Glomerular endothelial cell (primary cell): ENCODE data around the gene IL11. TPM values are rescaled to one million over a fixed set of nuclear protein-coding genes. Genes with fewer than 3 reads are reported as not detected.

Experiments used
- DNase-seq: peaks from one replicate; pipeline ENCODE4 v3.0.0-alpha.2; 2011; ENCODE audit warnings: low read depth, low spot score; ENCODE audit errors: extremely low read depth
- total RNA-seq: library from RNA; depleted of rRNA; stranded (reverse); fragments of >200 nt; gene quantifications from 2 replicates; pipeline ENCODE4 v1.2.3, GENCODE V29; 2015

IL11 gene
- total RNA-seq, 1 donor from 2014 or later = 3.1 TPM

DNA sequence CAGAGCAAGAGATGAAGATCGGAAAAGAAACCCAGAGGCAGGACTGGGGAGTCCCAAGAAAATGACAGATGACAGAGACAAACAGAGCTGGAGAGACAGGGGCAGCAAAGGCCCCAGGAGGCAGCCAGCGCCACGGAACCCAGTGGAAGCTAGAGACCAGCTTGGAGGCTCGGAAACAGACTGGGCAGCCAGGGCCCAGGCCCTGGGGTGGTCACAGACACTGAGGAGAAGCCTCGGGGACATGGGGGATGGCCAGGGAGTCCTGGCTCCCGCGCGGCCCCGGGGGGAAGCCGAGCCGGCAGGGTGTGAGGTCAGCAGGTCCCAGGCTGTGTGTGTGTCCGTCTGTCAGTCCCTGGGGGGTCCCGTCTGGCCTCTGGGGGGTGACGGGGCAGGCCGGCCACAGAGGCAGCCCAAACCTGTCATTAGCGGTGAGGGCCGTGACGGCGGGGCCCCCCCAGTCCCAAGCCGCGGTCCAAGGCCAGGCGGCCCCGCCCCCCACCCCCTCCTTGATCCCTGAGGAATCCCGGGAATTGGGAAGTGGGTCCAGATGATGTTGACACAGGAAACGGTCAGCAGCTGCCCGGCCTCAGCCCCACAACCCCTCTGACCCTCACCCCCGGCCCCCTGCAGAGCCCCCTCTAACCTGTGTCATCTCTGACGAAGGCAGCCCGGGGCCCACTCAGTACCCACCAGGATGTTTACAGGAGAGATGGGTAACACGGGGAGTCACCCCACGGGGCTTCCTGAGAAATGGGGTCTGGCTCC, 3.9 kb upstream of the IL11 start:
- DNase-seq = no peak

DNA sequence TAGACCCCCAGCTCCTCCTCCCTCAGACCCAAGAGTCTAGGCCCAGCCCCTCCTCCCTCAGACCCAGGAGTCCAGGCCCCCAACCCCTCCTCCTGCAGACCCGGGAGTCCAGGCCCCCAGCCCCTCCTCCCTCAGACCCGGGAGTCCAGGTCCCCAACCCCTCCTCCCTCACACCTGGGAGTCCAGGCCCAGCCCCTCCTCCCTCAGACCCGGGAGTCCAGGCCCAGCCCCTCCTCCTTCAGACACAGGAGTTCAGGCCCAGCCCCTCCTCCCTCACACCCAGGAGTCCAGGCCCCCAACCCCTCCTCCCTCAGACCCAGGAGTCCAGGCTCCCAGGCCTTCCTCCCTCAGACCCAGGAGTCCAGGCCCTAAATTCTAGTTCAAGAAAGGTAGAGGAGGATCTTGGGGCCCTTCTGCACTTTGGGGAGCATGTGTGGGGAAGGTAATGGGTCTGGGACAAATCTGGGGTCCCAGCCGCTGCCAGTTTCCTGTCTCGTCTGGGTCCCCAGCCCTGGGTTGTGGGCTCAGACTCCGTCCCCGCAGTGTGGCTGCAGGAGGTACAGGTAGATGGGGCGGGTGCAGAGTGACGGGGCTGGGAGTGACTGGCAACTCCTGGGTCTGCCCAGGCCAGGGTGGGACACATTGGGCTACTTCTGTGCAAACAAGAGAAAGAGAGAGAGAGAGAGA, 3.2 kb upstream of the IL11 start:
- DNase-seq = no peak

DNA sequence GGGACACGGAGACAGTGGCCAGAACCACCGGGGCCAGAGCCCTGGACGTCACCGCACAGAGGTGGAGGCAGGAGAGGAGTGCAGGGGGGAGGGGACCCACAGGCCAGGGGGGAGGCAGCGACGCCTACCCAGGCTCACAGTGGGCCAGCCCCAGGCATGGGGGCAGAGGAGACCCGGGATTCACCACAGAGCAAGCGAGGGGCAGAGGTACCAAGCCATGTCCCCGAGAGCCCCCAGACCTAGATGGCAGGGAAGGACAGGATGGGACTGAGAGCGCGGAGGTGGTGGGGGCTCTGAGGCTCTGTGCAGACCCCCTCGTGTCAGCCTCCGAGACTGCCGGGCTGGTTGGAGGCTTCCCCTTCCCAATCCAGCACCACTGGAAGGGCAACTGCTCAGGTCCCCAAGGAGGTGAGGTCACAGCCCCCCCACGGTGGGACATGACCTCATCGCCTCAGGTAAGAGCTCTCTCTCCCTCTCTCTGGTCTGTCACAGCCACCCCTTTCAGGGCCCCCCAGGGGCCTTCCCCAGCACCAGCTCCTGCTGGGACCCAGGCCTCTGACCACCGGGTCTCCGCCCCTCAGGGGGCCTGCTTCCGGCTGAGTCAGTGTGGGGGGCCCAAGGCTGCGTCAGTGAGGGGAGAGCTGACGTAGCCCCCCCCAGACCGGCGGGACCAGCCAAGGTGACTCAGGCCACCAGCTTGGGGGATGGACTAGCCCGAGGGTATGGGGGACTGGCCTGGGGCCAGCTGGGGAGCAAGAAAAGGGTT, 2.2 kb upstream of the IL11 start:
- no peak for DNase-seq

DNA sequence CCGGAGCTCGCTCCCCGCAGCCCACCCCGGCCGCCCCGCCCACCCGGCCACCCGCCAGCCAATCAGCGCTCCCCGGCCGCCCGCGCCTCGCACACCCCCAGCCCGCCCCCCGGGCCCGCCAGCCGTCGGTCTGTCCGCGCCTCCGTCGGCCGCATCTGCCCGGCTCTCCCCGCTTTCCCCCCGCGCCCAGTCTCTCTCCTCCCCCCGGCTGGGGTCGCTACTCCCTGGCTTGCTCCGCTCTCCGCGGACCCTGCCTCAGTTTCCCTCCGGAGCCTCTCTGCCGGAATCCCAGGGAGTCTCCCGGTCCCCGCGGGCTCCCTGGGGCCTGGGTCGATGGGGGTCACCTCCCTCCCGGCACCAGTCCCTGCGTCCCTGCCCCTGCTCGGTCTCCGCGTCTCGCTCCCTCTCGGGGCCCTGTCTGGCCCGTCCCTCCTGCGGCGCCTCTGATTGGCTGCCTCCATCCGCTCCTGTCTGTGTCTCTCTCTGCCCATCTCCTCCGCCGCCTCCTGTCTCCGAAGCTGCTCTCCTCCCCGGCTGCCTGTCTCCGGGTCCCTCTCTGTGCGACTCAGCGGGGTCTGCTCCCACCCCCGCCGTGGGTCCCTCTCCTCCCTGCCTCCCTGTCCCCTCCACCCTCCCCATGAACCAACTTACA, 484 bp downstream of the IL11 start:
- DNase-seq = no peak

DNA sequence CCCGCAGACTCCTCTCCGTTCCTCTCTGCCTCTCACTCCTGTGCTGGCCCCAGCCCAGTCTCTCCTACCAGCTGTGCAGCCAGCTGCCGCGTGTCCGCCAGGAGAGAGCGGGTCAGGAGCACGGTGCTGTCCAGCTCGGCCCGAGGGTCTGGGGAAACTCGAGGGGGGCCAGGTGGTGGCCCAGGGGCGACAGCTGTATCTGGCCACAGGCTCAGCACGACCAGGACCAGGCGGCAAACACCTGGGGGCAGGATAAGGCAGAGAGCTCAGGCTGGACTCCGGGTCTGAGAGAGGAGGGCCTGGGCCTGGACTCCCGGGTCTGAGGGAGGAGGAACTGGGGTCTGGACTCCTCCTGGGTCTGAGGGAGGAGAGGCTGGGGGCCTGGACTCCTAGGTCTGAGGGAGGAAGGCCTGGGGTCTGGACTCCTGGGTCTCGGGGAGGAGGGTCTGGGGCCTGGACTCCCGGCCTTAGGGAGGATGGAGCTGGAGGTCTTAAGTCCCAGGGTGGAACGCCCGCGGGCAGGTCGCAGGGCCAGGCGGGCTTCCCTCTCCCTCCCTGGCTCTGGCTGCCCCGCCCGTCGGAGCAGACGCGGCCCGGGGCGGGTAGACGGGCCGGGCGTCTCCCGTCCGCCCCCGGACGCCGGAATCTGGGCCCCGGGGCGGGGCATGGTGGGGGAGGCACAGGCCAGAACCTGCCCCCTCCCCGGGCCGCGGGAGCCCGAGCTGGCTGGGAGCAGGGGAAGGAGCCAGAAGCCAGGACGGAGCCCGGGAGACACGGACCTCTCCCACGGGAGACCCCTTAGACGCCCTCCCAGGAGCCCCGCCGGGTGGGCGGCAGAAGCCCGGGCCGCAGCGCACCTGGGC, 1.3 kb downstream of the IL11 start:
- no peak for DNase-seq

DNA sequence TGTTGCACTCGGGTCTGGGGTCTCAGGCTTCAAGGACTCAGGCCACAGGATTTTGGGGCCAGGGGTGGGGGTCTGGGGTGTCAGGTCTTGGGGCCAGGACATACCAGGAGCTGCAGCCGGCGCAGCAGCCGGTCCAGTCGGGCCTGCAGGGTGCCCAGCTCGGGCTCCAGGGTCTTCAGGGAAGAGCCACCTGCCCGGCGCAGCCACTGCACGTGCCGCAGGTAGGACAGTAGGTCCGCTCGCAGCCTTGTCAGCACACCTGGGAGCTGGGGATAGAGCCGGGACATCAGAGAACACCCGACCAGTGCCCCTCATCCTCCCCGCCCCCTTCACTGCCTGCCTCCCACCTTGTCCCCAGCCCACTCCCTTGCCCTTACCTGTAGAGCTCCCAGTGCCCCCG, 2.2 kb downstream of the IL11 start:
- DNase-seq = no peak

DNA sequence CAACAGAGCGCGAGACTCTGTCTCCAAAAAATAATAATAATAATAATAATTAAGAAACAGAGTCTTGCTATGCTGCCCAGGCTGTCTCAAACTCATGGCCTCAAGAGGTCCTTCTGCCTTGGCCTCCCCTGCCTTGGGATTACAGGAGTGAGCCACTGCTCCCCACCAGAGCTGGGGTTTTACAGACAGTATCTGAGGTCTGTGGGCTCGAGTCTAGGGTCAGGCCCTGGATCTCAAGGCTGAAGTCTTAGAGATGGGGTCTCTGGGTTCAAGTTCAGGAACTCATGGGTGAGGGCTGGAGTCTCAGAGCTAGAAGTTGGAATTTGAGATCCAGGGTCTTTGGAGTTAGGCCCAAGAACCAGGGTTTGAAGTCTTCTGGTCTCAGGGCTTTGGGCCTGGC, 3.5 kb downstream of the IL11 start:
- no peak for DNase-seq

DNA sequence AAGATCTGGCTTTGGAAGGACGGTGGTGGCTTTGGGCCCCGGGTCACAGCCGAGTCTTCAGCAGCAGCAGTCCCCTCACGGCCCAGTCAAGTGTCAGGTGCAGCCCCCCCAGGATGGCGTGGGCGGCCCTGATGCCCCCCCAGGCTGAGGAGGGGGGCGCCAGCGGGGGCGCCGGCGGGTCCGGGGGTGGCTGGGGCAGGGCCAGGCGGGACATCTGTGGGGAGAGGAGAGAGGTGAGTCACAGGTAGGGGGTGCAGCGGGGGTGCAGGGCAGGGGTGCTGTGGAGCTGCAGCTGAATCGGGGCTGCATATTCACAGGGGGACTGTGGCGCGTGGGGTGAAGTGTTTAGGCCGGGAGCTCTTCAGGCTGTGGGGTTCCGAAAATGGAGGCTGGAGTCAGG, 4.3 kb downstream of the IL11 start:
- no peak for DNase-seq

DNA sequence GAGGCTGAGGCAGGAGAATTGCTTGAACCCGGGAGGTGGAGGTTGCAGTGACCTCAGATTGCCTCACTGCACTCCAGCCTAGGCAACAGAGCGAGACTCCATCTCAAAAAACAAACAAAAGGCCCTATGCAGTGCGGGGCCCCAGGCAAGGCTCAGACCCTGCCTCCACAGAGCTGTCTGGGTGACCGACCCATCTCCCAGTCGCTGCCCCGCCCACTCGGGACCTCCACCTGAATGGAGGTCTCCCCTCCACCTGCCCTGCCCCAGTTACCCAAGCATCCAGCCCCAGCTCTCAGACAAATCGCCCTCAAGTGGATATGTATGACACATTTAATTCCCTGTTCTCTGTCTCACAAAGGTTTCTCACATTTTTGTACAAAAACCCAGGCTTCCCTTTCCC, 5.0 kb downstream of the IL11 start:
- DNase-seq = no peak

DNA sequence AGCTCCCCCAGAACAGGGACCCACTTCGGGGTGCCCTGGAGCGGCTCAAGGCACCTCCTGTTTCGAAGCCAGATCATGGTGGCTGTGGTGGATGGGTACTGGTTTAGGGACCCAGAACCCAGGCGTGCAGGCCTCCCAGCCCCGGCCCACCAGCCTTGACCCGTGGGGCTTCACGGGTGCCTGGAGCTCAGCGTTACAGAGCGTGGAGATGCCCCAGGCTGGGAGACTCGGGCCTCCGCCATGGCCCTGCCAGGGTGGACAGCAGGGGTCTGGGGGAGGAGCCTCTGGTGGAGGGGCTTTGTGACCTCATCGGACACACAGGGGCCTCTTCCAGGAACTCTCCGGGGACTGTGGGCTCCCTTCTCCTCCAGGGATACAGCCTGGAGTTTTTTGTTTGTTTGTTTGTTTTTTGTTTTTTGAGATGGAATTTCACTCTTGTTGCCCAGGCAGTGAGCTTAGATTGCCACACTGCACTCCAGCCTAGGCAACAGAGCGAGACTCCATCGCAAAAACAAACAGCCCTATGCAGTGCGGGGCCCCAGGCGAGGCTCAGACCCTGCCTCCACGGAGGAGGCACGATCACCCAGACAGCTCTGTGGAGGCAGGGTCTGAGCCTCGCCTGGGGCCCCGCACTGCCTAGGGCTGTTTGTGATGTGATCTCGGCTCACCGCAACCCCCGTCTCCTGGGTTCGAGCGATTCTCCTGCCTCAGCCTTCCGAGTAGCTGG, 7.1 kb downstream of the IL11 start, which contains the start of gene GARIN5B:
Gene GARIN5B (minus strand): TSS at position 271 of the 727 bp plus-strand sequence. CDS start 194 bp downstream, at position 77.
- DNase-seq = no peak

DNA sequence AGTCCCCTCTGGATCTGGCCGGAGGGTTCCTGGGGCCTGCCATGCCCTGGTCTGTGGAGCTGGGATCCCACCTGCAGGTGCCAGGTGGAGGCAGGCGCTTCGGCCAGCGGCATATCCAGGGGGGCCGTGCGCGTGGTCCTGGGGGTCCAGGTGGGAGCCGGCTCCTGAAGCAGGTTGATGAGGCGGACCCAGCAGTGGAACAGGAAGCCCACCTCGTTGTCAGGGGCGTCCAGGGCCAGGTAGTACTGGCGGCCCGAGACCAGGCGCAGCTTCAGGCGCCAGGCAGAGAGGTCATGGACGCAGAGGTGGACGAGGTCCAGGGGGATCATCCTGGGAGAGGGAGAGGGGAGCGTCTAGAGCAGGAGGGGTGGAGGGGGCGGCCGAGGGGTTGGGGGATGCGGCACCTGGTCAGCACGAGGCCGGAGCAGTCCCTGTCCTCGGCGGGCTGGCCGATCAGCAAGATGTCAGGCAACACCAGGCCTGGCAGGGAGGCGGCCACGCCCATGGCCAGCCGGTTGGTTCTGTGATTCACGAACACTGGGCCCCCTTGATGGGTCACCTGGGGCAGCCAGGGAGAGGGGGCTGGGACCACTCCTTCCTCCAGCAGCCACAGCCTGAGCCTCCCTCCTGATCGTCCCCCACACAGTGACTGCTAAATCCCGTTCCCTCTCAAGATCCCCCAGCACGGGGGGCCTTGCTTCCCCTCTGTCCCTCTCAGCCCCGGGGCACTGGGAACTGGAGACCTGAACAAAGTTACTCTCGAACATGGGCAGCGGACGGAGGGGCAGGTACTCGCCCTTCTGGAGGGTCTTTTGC, 7.9 kb downstream of the IL11 start:
- DNase-seq = no peak

DNA sequence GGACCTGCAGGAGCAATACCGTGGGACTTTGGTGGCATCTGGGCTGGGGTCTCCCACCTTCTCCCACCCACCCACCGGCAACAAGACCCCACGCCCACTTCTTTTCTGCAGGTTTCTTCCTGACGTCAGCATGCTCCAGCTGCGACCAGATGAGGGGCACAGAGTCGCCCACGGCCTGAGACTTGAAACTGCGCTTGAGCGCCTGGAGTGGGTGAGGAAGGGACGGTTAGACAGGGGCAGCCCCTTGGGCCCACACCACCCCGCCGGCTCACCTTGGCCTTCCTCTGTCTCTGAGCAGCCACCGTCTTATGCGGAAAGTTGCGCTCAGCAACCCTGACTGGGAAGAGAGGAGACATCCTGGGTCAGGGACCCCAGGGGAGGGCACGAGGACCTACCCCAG, 9.4 kb downstream of the IL11 start:
- no peak for DNase-seq

DNA sequence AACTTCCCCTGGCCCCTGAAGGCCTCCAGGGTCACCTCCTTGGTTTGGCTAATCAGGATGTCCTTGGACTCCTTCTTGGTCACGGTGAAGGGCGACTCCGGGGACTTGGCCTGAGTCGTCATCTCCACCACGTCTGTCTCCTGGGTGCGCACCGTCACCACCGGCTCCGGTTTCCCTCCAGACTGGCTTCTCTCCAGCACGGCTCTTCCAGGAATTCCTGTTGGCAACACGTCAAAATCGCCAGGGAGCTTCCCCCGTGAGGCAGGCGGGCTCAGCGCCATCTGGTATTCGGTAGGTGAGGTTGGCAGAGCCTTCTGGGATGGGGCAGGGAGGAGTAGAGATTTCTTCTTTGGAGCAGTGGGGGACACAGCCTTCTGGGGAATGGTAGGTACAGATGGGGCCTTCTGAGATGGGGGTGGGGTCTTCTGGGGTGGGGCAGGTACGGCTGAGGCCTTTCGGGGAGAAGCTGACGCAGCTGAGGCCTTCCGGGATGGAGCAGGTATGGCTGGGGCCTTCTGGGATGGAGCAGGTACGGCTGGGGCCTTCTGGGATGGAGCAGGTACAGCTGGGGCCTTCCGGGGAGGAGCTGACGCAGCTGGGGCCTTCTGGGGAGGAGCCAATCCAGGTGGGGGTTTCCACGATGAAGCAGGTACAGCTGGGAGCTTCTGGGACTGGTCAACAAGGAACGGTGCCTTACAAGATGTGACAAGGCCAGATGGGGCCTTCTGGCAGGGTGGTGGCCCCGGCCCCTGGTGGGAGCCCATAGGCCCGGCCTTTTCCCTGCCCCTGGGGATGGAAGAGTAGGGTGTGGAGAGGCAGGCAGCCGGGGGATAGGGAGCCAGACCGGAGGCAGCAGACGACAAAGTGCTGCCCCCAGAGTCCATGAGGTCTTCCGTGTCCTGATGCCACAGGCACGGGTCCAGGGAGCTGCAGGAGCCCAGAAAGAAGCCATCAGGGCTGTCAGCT, 11.0 kb downstream of the IL11 start:
- DNase-seq = no peak

DNA sequence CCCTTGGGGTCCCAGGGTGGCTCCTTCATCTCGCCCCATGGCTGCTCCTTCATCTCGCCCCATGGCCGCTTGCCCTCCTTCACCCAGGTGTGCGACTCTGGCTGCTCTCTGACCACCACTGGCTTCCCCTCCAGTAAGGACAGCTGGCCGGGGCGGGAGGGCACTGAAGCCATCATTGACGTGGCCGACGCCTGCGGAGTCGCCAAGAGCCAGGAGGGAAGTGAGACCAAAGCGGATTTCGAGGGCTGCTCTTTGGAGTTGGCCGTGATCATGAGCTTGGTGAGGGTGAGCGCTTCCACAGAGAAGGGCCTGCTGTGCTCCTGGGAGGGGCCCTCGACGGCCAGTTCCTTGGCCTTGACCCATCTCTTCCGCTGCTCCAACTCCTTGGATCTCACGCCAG, 11.8 kb downstream of the IL11 start:
- no peak for DNase-seq

DNA sequence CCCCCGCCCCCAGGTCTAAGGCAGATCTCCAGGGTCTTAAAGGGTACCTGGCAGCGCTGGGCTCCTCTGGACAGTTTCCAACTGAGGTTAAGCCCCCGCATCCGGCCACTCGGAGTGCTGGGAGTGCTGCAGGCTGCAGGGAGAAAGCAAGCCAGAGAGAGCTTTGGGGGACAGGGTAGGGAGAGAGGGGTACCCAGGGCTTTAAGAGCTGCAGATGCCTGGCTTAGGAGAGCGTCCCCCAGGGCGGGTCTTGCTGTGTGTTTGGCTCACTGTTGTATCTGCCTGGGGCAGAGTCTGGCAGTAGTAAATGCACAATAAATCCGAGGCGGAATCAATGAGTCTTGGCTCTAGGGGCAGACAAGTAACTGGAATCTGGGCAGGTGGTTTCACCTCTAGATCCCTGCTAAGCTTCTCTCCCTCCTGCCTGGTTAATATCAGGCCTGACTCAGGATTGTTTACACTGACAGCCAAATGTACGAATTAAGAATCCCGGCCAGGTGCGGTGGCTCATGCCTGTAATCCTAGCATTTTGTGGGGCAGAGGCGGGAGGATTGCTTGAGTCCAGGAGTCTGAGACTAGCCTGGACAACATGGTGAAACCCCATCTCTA, 14.9 kb downstream of the IL11 start:
- no peak for DNase-seq

DNA sequence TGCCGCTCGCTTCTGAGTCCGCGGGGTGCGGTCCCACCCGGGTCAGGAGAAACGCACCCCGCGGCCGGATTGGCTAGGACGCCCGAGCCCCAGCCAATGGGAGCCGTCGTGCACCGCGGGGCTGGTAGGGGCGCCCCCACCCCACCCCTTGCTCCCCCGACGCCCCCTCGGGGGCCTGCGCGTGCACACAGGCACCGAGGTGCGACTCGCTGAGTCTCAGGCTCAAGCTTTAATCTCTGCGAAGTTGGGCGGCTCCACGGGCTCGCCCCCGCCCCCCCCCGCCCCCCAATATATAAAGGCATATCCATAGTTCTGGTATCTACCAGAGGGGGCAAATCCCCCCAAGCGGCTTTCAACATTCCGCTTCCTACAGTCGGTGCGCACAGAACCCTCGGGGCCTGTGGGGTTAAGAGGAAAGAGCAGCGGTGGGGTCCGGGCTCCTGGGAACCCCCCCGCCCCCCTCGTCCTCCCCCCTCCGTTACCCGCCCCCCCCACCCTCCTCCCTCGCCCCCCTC, 15.5 kb downstream of the IL11 start, which contains the start of gene COX6B2:
Gene COX6B2 (minus strand): TSS at position 22 of the 515 bp plus-strand sequence. CDS start 198 bp downstream, outside the sequence.
- no peak for DNase-seq
